ENCODE measurements around the gene SYCE1. TPM values are rescaled to one million over a fixed set of nuclear protein-coding genes. Genes with fewer than 3 reads are reported as not detected.
A peak's percentile ranks its signal among the peaks of the same experiment; 100 is the strongest.

Gene SYCE1
- total RNA-seq, 6 experiments from 2014 or later, result 0.37 to 4.1 (median 2.2) TPM; not detected in 1

GRCh38 chr10:133530506-133530905 is 34.9 kb downstream of the SYCE1 start:
- TF ChIP-seq CTCF (IDR thresholded peaks at IDR 0.05), result no peak
- TF ChIP-seq POLR2A (IDR thresholded peaks at IDR 0.05), result no peak
- no peak for ATAC-seq
- WGBS (ENCODE audit: insufficient coverage, low coverage, low lambda C conversion rate, missing lambda C conversion rate), result 47% methylated on average over 8 of the region's 9 CpGs

GRCh38 chr10:133529576-133529946 is 35.8 kb downstream of the SYCE1 start:
- peaks cover 0 to 69% (median 25%) of the 10 kb centered on the region in 4 donors for H3K36me3 ChIP-seq
- H3K27ac ChIP-seq, result peak overlapping the region in 2 of 3 donors; percentile 71 to 86
- H3K9me3 ChIP-seq, result no peaks in the 10 kb centered on the region
- peaks cover 0 to 9% (median 2%) of the 10 kb centered on the region in 4 donors for H3K4me1 ChIP-seq
- no peaks in the 10 kb centered on the region for H3K27me3 ChIP-seq
- ATAC-seq (no peak), DNase-seq (no peak)
- peak overlapping the region in 2 of 3 donors; percentile 83 to 85 for H3K4me3 ChIP-seq
- 26% methylated on average over 18 of the region's 26 CpGs for WGBS (ENCODE audit: insufficient coverage, low coverage, low lambda C conversion rate, missing lambda C conversion rate)
- TF ChIP-seq CTCF (IDR thresholded peaks at IDR 0.05), result no peak
- no peak for TF ChIP-seq POLR2A (IDR thresholded peaks at IDR 0.05)
- intact Hi-C loops (cut with DNase I), result no loop called here

More at GRCh38 chr10:133530506-133530905, 34.9 kb downstream of the SYCE1 start:
- Histone ChIP-seq H3K27ac (peak overlapping the region in 1 of 3 donors; percentile 86), H3K9me3 (no peaks in the 10 kb centered on the region), H3K4me1 (peaks cover 0 to 9% (median 2%) of the 10 kb centered on the region in 4 donors), H3K27me3 (no peaks in the 10 kb centered on the region), H3K36me3 (peaks cover 0 to 77% (median 30%) of the 10 kb centered on the region in 4 donors), H3K4me3 (peak overlapping the region in 2 of 3 donors; percentile 83 to 85)
- intact Hi-C loops (cut with DNase I), result no loop called here
- no peak for DNase-seq

GRCh38 chr10:133528845-133529575 is 36.4 kb downstream of the SYCE1 start:
- peak in 1 of 3 donors; percentile 66 for DNase-seq
- peaks cover 0 to 64% (median 24%) of the 10 kb centered on the region in 4 donors for H3K36me3 ChIP-seq
- H3K4me1 ChIP-seq, result peaks cover 0 to 9% (median 2%) of the 10 kb centered on the region in 4 donors
- ATAC-seq, result peak; percentile 1 to 21 (median 8)
- no peak for TF ChIP-seq CTCF (IDR thresholded peaks at IDR 0.05)
- H3K27ac ChIP-seq, result peak overlapping the region in 2 of 3 donors; percentile 71 to 86
- intact Hi-C loops (cut with DNase I), result no loop called here
- 3% methylated on average over 17 of the region's 37 CpGs for WGBS (ENCODE audit: insufficient coverage, low coverage, low lambda C conversion rate, missing lambda C conversion rate)
- no peaks in the 10 kb centered on the region for H3K27me3 ChIP-seq
- no peaks in the 10 kb centered on the region for H3K9me3 ChIP-seq
- peak overlapping the region; percentile 23 to 85 (median 83) for H3K4me3 ChIP-seq

GRCh38 chr10:133528296-133528844 is 37.0 kb downstream of the SYCE1 start:
- WGBS (ENCODE audit: insufficient coverage, low coverage, low lambda C conversion rate, missing lambda C conversion rate), result 0% methylated on average over 4 of the region's 50 CpGs
- ATAC-seq (peak in 1 of 4 donors; percentile 3), DNase-seq (no peak)
- Histone ChIP-seq H3K36me3 (peaks cover 0 to 57% (median 21%) of the 10 kb centered on the region in 4 donors), H3K27ac (peak overlapping the region in 2 of 3 donors; percentile 71 to 86), H3K9me3 (no peaks in the 10 kb centered on the region), H3K27me3 (no peaks in the 10 kb centered on the region), H3K4me1 (peaks cover 0 to 9% (median 2%) of the 10 kb centered on the region in 4 donors), H3K4me3 (peak overlapping the region; percentile 23 to 85 (median 83))
- intact Hi-C loops (cut with DNase I), result no loop called here
- TF ChIP-seq POLR2A (IDR thresholded peaks at IDR 0.05) (no peak), CTCF (IDR thresholded peaks at IDR 0.05) (no peak)
